Transverse colon (tissue), 4 donors: ENCODE data around the gene XRCC6.

Source experiments
- CTCF ChIP-seq, 5 experiments: fragments of 200-600 bp in 3 of 5; fragments of 450-650 bp in 2 of 5; sonication (generic) in 3 of 5; IDR thresholded peaks; 1 replicate in 2 of 5; 2 replicates in 3 of 5; pipeline ENCODE4 v1.5.1; 2016 to 2017; ENCODE audit warnings: antibody characterized with exemption in 5 of 5, inconsistent platforms in 3 of 5, mild to moderate bottlenecking in 2 of 5, moderate library complexity in 1 of 5
- EP300 ChIP-seq: sonication (generic); formaldehyde crosslinking; IDR thresholded peaks from one replicate; pipeline ENCODE4 v1.6.1; 2017; ENCODE audit warnings: antibody characterized with exemption, low read depth
- POLR2A ChIP-seq: fragments of 450-650 bp; IDR thresholded peaks from one replicate; pipeline ENCODE4 v1.6.1; 2016; ENCODE audit warnings: antibody characterized with exemption, mild to moderate bottlenecking, moderate library complexity
- POLR2AphosphoS5 ChIP-seq, 3 donors: sonication (generic); formaldehyde crosslinking; IDR thresholded peaks; one replicate each; pipeline ENCODE4 v1.6.1; 2016; ENCODE audit warnings: antibody characterized with exemption in 3 of 3

GRCh38 chr22:41654322-41654721 lies 33.2 kb downstream of the XRCC6 start:
- TF ChIP-seq POLR2AphosphoS5 (IDR thresholded peaks at IDR 0.05), result no peak
- no peak for TF ChIP-seq CTCF (IDR thresholded peaks at IDR 0.05)
- no peak for TF ChIP-seq POLR2A
- TF ChIP-seq EP300, result no peak
